ENCODE data around the gene MCC.

MCC gene

GRCh38 chr5:113226116-113226736, 262.0 kb downstream of the MCC start:
- DNase-seq (ENCODE audit: low read depth in 1 of 2, low spot score in 1 of 2) = no peak

- no peak for DNase-seq (ENCODE audit: low read depth in 1 of 2, low spot score in 1 of 2)
Observed at GRCh38 chr5:113225259-113225658, 263.0 kb downstream of the MCC start.

GRCh38 chr5:113224605-113225065, 263.6 kb downstream of the MCC start:
- no peak for DNase-seq (ENCODE audit: low read depth in 1 of 2, low spot score in 1 of 2)

GRCh38 chr5:113223831-113224604, 264.2 kb downstream of the MCC start:
- no peak for DNase-seq (ENCODE audit: low read depth in 1 of 2, low spot score in 1 of 2)

GRCh38 chr5:113223315-113223714, 264.9 kb downstream of the MCC start:
- no peak for DNase-seq (ENCODE audit: low read depth in 1 of 2, low spot score in 1 of 2)

GRCh38 chr5:113221294-113222176, 266.7 kb downstream of the MCC start:
- DNase-seq (ENCODE audit: low read depth in 1 of 2, low spot score in 1 of 2) = no peak

GRCh38 chr5:113219695-113220094, 268.6 kb downstream of the MCC start:
- no peak for DNase-seq (ENCODE audit: low read depth in 1 of 2, low spot score in 1 of 2)

GRCh38 chr5:113218906-113219517, 269.2 kb downstream of the MCC start:
- DNase-seq (ENCODE audit: low read depth in 1 of 2, low spot score in 1 of 2) = no peak

GRCh38 chr5:113218200-113218599, 270.1 kb downstream of the MCC start:
- no peak for DNase-seq (ENCODE audit: low read depth in 1 of 2, low spot score in 1 of 2)

- no peak for DNase-seq (ENCODE audit: low read depth in 1 of 2, low spot score in 1 of 2)
Observed at GRCh38 chr5:113217619-113218184, 270.6 kb downstream of the MCC start.

GRCh38 chr5:113216545-113216944, 271.7 kb downstream of the MCC start:
- no peak for DNase-seq (ENCODE audit: low read depth in 1 of 2, low spot score in 1 of 2)

GRCh38 chr5:113215401-113216060, 272.7 kb downstream of the MCC start:
- no peak for DNase-seq (ENCODE audit: low read depth in 1 of 2, low spot score in 1 of 2)

- DNase-seq (ENCODE audit: low read depth in 1 of 2, low spot score in 1 of 2) = no peak
Observed at GRCh38 chr5:113214606-113215323, 273.5 kb downstream of the MCC start.

GRCh38 chr5:113213551-113214425, 274.5 kb downstream of the MCC start:
- DNase-seq (ENCODE audit: low read depth in 1 of 2, low spot score in 1 of 2) = no peak

- DNase-seq (ENCODE audit: low read depth in 1 of 2, low spot score in 1 of 2) = no peak
Observed at GRCh38 chr5:113212244-113212920, 275.9 kb downstream of the MCC start.

GRCh38 chr5:113209498-113209897, 278.8 kb downstream of the MCC start:
- DNase-seq (ENCODE audit: low read depth in 1 of 2, low spot score in 1 of 2) = no peak

- no peak for DNase-seq (ENCODE audit: low read depth in 1 of 2, low spot score in 1 of 2)
Observed at GRCh38 chr5:113205807-113206206, 282.4 kb downstream of the MCC start.

GRCh38 chr5:113205323-113205722, 282.9 kb downstream of the MCC start:
- DNase-seq (ENCODE audit: low read depth in 1 of 2, low spot score in 1 of 2) = no peak

Data from stimulated activated CD4-positive, alpha-beta T cell treated with anti-CD3 and anti-CD28 coated beads, Interleukin-15, amount 100 ng/mL, for 1 hour (primary cell).